Lung (tissue), 16 donors: ENCODE results near the gene DENND11. TPM values are rescaled to one million over a fixed set of nuclear protein-coding genes. Genes with fewer than 3 reads are reported as not detected.

Source experiments
- ATAC-seq: fragments of 200-7000 bp; cut with Tn5 transposase; one replicate; pipeline ENCODE4 v1.9.1; 2020; ENCODE audit warnings: moderate number of reproducible peaks; ENCODE audit not compliant: insufficient read depth, low FRiP score
- DNase-seq, 3 donors: peaks; one replicate each; pipeline ENCODE4 v3.0.0-alpha.2; 2013 to 2017
- H3K27ac ChIP-seq, 2 donors: one replicate each; pipeline ENCODE4 v1.5.1; 2013; ENCODE audit warnings: mild to moderate bottlenecking in 2 of 2, moderate library complexity in 2 of 2, control low read depth in 1 of 2, inconsistent platforms in 1 of 2, low read depth in 1 of 2, low read length in 1 of 2
- H3K27me3 ChIP-seq, 3 donors: one replicate each; pipeline ENCODE4 v1.5.1; 2013; ENCODE audit warnings: low read length in 2 of 3; ENCODE audit not compliant: control insufficient read depth in 3 of 3, insufficient read depth in 3 of 3
- H3K36me3 ChIP-seq, 4 donors: one replicate each; pipeline ENCODE4 v1.5.1; 2013; ENCODE audit warnings: low read length in 4 of 4, mild to moderate bottlenecking in 1 of 4, moderate library complexity in 1 of 4; ENCODE audit not compliant: control insufficient read depth in 4 of 4, insufficient read depth in 4 of 4
- H3K4me1 ChIP-seq, 5 donors: one replicate each; pipeline ENCODE4 v1.5.1; 2013; ENCODE audit warnings: low read length in 5 of 5, mild to moderate bottlenecking in 2 of 5, moderate library complexity in 1 of 5; ENCODE audit not compliant: control insufficient read depth in 5 of 5, insufficient read depth in 5 of 5
- H3K4me3 ChIP-seq: one replicate; pipeline ENCODE4 v1.5.1; 2013; ENCODE audit warnings: mild to moderate bottlenecking, control low read depth, moderate library complexity
- H3K9ac ChIP-seq, 2 donors: one replicate each; pipeline ENCODE4 v1.5.1; 2013; ENCODE audit warnings: low read length in 2 of 2, control low read depth in 1 of 2; ENCODE audit not compliant: insufficient read depth in 1 of 2
- H3K9me3 ChIP-seq, 4 donors: one replicate each; pipeline ENCODE4 v1.5.1; 2013; ENCODE audit warnings: low read length in 3 of 4, mild to moderate bottlenecking in 1 of 4, moderate library complexity in 1 of 4; ENCODE audit not compliant: control insufficient read depth in 4 of 4, insufficient read depth in 3 of 4
- WGBS, 2 donors: extraction: QIAGEN DNeasy Blood & Tissue Kit; methylation state at CpG; one replicate each; pipeline ENCODE4 v1.1.7; 2013; 5-methylcytosine and 5-hydroxymethylcytosine counted together
- long read RNA-seq, 5 donors: transcript quantifications; one replicate each; lab custom pipeline, GENCODE V29; 2026
- polyA plus RNA-seq, 2 donors: library from polyadenylated mRNA; stranded (reverse); fragments of 200-250 nt; gene quantifications; one replicate each; pipeline ENCODE4 v1.2.1, GENCODE V29; 2013
- total RNA-seq, 2 donors: library from RNA; depleted of rRNA in 1 of 2; stranded (reverse); fragments of >200 nt in 1 of 2; gene quantifications; one replicate each; pipeline ENCODE4 v1.2.1, GENCODE V29; 2014 to 2021
- TF ChIP-seq, protein P1 (sequence below): IDR thresholded peaks from 2 replicates; pipeline ENCODE4 v1.5.1; 2012; ENCODE audit warnings: mild to moderate bottlenecking; ENCODE audit errors: control extremely low read depth, extremely low read depth
- donor health status: control.
- donor health status: control.
- donor health status: Bipolar disorder and iron deficiency.
- donor health status: healthy.
- donor health status: DM: yes; HTN: yes; CAD: no.

DENND11 gene, protein sequence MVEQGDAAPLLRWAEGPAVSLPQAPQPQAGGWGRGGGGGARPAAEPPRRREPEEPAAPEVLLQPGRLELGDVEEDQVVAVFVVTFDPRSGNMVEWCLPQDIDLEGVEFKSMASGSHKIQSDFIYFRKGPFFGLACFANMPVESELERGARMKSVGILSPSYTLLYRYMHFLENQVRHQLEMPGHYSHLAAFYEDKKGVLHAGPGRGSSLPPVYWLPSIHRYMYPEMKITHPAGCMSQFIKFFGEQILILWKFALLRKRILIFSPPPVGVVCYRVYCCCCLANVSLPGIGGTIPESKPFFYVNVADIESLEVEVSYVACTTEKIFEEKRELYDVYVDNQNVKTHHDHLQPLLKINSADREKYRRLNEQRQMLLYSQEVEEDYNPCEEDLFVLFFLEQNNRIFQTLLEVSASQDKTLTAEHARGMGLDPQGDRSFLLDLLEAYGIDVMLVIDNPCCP
- total RNA-seq (10 to 100 TPM; 24.1 to 43.3 TPM), polyA plus RNA-seq (1 to 10 TPM; 5.1 to 8.2 TPM)
- long read RNA-seq, donor 1, full-length matches to known transcripts, result 5 of 13 reads
- long read RNA-seq, donor 1, partial matches to known transcripts, result 8 of 13 reads
- long read RNA-seq, donor 1, other reads (novel, unspliced or antisense), result 0 of 13 reads
- long read RNA-seq, donor 2, full-length matches to known transcripts, result 1 of 1 reads
- long read RNA-seq, donor 2, partial matches to known transcripts, result 0 of 1 reads
- long read RNA-seq, donor 2, other reads (novel, unspliced or antisense), result 0 of 1 reads
- long read RNA-seq, donor 3, full-length matches to known transcripts, result 3 of 3 reads
- long read RNA-seq, donor 3, partial matches to known transcripts, result 0 of 3 reads
- long read RNA-seq, donor 3, other reads (novel, unspliced or antisense), result 0 of 3 reads
- long read RNA-seq, donor 4, result 0 reads
- long read RNA-seq, donor 5, full-length matches to known transcripts, result 7 of 24 reads
- long read RNA-seq, donor 5, partial matches to known transcripts, result 17 of 24 reads
- long read RNA-seq, donor 5, other reads (novel, unspliced or antisense), result 0 of 24 reads

DNA sequence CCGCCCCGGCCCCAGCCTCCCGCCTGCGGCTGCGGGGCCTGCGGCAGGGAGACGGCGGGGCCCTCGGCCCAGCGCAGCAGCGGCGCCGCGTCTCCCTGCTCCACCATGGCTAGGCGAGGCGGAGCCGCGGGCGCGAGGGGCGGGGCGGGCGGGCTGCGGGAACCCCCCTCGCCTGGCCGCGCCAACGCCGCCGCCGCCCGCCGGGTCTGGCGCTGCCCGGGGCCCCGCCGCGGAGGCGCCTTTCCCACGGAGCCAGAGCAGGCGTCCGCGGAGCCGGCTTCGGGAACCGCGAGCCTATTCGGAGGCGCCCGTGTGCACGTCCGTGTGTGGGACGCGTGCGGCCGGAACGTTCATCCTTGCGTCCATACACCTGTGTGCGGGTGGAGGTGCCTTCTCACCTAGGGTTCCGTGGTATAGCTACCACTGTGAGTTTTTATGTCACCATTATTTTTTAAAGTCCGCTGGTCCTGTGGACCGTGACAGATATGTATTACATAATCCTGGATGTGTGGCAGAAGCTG lies at the start of gene DENND11:
Gene DENND11, minus strand, starts transcription at position 120 of the 521 bp plus-strand sequence. Its CDS starts 13 bp downstream, at position 107.
- peak within 1 kb of the TSS; percentile 91 to 93 for H3K27ac ChIP-seq
- peaks cover 0 to 26% (median 9%) of the 10 kb centered on the region in 5 donors for H3K4me1 ChIP-seq
- peaks cover 0 to 3% (median 0%) of the 10 kb centered on the region in 4 donors for H3K36me3 ChIP-seq
- H3K27me3 ChIP-seq, result no peaks in the 10 kb centered on the region
- peak within 1 kb of the TSS in 1 of 2 donors; percentile 78 for H3K9ac ChIP-seq
- peak; percentile 80 for ATAC-seq
- WGBS, 2 donors, result 1% methylated on average over 41 to 62 of the region's 62 CpGs
- TF ChIP-seq, protein P1, sequence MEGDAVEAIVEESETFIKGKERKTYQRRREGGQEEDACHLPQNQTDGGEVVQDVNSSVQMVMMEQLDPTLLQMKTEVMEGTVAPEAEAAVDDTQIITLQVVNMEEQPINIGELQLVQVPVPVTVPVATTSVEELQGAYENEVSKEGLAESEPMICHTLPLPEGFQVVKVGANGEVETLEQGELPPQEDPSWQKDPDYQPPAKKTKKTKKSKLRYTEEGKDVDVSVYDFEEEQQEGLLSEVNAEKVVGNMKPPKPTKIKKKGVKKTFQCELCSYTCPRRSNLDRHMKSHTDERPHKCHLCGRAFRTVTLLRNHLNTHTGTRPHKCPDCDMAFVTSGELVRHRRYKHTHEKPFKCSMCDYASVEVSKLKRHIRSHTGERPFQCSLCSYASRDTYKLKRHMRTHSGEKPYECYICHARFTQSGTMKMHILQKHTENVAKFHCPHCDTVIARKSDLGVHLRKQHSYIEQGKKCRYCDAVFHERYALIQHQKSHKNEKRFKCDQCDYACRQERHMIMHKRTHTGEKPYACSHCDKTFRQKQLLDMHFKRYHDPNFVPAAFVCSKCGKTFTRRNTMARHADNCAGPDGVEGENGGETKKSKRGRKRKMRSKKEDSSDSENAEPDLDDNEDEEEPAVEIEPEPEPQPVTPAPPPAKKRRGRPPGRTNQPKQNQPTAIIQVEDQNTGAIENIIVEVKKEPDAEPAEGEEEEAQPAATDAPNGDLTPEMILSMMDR, result no peak
- H3K9me3 ChIP-seq, result no peaks in the 10 kb centered on the region
- peak; percentile 60 to 66 (median 62) for DNase-seq
- H3K4me3 ChIP-seq, result peak within 1 kb of the TSS; percentile 85

DNA sequence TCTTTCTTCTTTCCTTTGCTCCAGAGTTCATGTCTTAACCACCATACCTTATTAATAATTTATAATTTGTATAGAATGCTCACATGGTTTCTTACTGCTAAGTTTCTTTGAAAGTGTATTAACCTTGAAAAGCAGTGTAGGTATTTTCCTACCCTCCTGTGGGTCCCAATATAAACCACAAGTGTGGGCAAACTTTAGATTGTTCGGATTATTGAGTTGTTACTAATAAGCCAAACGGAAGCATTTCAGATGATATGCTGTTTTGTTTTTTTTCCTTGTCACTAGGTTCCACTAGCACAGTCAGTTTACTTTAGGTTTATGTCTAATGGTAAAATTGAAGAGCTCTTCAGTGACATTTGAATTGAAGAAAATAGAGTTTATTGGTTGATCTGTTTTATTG lies 46.4 kb upstream of the DENND11 start:
- 95 to 98% methylated on average over 2 of the region's 2 CpGs for WGBS, 2 donors
- Histone ChIP-seq H3K27me3 (no peaks in the 10 kb centered on the region), H3K27ac (no peak overlapping the region), H3K9me3 (peaks cover 0 to 11% (median 5%) of the 10 kb centered on the region in 4 donors), H3K4me3 (no peak overlapping the region), H3K36me3 (peaks cover 30 to 60% (median 51%) of the 10 kb centered on the region in 4 donors), H3K9ac (no peak overlapping the region), H3K4me1 (no peaks in the 10 kb centered on the region)
- TF ChIP-seq, protein P1, result no peak
- ATAC-seq (no peak), DNase-seq (no peak)

DNA sequence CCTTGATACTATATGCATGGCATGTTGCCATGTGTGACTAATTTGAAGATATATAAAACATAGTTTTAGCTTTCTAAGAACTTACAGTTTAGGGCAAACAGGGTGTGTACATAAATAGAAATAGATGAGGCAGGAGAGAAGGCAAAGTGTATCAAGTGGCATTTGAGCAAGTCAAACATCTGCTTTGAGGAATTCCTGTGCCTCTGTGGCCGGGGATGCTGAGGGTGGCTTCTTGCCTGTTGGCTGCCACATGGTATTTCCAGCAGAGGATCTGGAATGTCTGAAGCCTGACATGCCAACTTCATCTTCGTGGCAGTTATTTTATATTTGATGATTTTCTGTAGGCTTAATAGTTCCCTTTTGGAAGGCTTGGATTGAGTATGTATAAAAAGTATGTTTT lies 42.2 kb upstream of the DENND11 start:
- H3K4me3 ChIP-seq, result no peak overlapping the region
- no peak for ATAC-seq
- peaks cover 17 to 52% (median 22%) of the 10 kb centered on the region in 4 donors for H3K36me3 ChIP-seq
- no peaks in the 10 kb centered on the region for H3K27me3 ChIP-seq
- H3K27ac ChIP-seq, result no peak overlapping the region
- H3K4me1 ChIP-seq, result peaks cover 0 to 5% (median 4%) of the 10 kb centered on the region in 5 donors
- no peaks in the 10 kb centered on the region for H3K9me3 ChIP-seq
- H3K9ac ChIP-seq, result no peak overlapping the region
- 84 to 90% methylated on average over 2 of the region's 2 CpGs for WGBS, 2 donors
- TF ChIP-seq, protein P1, result no peak
- no peak for DNase-seq
